ENCODE results near the gene C15orf62.

Gene C15orf62, protein sequence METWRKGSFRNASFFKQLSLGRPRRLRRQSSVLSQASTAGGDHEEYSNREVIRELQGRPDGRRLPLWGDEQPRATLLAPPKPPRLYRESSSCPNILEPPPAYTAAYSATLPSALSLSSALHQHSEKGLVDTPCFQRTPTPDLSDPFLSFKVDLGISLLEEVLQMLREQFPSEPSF

GRCh38 chr15:40769274-40770146, at the start of gene C15orf62:
TSS of gene C15orf62 (plus strand) at chr15:40769980. CDS start at chr15:40770496, 516 bp downstream.
- peak; percentile 96 for DNase-seq (ENCODE audit: low spot score)

DNA sequence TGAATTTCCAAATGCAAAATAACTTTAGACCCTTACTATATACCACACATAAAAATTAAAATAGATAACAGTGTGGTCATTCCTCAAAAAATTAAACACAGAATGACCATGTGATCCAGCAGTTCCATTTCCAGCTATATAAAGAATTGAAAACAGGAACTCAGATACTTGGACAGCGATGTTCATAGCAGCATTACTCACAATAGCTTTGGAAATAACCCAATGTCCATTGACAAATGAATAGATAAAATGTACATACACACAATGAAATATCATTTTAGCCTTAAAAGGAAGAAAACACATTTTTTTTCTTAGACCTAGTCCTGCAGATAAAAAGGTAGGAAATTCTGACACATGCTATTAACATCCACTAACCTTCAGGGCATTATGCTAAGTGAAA, 48.1 kb upstream of the C15orf62 start:
- DNase-seq (ENCODE audit: low spot score): no peak

- no peak for DNase-seq (ENCODE audit: low spot score)
Observed at GRCh38 chr15:40722354-40722753, 47.4 kb upstream of the C15orf62 start.

- no peak for DNase-seq (ENCODE audit: low spot score)
Observed at GRCh38 chr15:40722934-40723333, 46.8 kb upstream of the C15orf62 start.

DNA sequence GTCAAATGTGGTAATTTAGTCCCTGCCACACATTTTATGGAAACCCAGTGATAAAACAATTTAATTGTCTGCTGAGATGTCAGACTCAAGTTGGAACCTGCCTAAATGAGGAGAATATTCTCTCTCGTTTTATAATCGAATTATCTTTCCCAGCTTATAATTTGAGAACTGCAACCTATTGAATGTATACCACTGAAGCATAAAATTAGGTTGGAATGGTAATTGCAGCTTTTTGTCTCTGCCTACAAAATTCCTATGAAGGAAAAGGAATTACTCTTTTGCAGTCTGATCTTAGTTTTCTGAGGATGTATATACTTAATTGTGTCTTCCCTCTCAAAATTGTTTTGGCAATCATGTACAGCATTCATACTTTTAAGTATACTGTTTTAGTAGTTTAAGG, 45.9 kb upstream of the C15orf62 start:
- no peak for DNase-seq (ENCODE audit: low spot score)

DNA sequence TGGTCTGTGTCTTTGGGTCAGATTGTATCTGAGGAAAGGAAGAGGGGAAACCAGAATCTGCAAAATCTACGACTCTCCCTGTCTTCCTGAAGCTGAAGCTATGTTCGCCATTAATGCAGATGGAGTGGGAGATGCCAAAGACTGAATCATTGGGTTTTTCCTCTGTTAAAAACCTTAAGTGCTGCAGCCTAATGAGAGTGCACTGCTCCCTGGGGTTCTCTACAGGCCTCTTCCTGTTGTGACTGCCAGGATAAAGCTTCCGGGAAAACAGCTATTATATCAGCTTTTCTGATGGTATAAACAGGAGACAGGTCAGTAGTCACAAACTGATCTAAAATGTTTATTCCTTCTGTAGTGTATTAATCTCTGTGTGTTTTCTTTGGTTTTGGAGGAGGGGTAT, 38.7 kb upstream of the C15orf62 start:
- DNase-seq (ENCODE audit: low spot score): no peak

GRCh38 chr15:40736575-40736974, 33.2 kb upstream of the C15orf62 start:
- DNase-seq (ENCODE audit: low spot score): no peak

DNA sequence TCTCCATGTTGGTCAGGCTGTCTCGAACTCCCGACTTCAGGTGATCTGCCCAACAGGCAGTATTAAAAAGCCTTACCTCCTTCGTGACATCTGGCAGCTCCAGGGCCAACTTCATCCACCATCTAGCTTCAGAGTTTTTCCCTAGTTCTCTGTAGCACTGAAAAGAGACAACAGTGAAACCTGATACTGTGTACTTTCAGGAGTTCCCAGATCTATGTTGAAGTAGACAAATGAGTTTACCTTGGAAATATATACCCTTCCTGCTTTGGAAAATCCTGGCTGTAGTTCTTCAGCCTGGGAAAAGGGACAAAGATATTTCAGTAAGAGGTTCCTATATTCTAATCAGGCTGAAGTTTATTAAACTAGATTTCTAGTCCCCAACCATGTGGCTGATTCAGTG, 32.7 kb upstream of the C15orf62 start:
- no peak for DNase-seq (ENCODE audit: low spot score)

DNA sequence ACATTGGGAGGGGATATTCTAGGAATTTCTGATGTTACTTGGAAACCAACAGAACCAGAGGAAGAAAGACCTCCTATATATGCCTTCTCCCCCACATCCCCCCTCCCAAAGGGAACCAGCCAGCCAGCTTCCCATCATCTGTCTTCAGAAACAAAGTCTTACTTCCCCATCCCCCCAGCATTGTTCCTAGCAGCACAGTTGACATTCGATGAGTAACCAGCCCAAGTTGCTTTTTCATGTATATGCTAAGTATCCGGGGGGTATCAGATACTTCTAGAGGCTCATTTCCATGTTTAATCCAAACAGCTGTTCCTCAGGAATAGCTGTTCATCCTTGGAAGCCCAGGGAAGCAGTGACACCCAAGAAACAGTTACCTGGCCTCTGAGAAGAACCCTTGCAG, 30.7 kb upstream of the C15orf62 start:
- DNase-seq (ENCODE audit: low spot score): no peak

DNA sequence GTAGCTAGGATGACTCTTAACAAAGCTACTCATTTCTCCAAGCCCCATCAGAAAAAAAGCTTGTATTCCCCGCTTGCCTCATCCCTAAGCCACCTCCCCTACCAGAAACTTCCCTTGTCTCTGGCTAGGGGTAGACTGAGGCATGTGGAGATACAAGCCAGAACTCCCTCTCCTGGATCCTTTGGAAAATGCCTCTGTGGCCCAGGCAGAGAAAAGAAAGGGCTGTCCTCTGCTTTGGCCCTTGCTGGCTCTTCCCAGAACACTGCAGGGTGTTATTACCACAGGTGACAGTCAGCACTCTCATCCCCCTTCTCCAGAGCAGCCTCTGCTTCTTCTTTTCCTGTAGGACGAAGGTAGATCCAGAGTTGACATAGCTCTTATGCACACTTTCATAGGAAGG, 29.9 kb upstream of the C15orf62 start:
- DNase-seq (ENCODE audit: low spot score): no peak

DNA sequence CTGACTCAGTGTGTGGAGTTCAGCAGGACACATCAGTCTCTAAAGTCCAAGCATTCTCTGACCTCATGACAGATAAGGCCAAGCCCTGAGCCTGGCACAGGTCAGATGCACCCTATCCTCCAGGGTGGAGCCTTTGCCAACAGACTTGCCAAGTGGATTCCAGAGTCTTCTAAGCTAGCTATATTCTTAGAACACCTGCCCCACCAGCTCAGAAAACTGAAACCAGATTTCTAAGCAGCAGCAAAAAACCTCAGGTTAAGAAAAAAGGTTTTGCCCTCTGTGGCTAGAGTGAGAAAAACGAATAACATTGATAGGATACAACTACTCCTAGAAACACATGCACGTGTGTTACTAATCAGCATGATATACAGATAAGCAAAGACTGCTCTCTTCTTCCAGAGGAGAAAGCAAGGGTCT, 26.3 kb upstream of the C15orf62 start:
- no peak for DNase-seq (ENCODE audit: low spot score)

DNA sequence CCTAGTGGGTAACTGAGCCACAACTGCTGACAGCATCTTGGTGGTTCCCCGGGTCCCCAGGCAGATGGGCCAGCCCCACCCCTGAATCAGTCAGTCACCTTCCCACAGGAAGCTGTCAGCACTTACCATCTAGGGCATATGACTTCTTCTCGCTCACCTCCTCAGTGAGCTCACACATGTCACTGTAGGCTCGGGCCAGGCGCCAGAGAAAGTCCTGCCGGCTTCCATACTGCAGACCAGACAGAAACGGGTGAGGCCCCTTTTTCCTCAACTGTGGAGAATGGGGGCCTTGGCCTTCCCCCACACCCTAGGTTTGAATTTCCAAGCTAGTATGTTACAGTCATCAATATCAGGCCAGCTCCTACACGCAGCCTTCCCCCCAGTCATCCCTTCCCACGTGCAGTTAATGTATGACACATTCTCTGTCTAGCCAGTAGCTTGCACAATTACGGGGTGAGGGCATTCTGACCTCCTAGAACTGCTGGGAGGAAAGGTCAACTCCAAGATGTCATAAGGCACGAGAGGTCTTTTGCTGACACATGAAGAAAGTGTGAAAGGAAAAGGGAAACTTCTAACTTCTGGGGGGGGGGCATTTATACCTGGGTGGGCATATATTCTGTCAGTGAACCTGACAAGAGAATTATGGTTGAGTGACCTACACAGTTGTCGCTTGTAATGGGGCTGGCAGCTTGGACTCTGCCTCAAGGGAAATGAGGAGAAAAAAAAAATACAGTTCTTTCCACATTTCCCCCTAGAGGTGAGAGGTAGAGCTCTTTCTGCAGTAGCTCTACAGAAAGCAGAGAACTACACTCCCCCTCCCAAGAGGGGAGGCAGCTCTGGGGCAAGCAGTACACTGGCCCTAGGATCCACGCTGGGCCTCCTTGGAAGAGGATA, 25.6 kb upstream of the C15orf62 start:
- DNase-seq (ENCODE audit: low spot score): no peak

DNA sequence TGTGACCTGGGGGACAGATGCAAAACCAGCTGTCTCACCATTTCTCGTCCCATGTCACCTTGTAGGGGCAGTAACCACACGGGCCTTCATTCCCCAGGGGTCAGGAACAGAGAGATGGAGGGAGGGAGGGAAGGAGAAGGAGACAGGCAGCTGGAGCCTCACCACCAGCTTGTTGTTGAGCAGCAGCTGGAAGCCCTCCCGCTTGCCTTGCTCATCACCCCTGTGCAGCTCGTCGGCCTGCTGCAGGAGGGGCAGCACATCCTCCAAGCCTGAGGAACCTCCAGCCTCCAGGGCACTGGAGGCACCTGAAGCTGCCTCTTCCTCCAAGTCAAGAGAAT, 25.0 kb upstream of the C15orf62 start:
- DNase-seq (ENCODE audit: low spot score): no peak

- no peak for DNase-seq (ENCODE audit: low spot score)
Observed at GRCh38 chr15:40746916-40747418, 22.8 kb upstream of the C15orf62 start.

GRCh38 chr15:40747685-40748631, 21.8 kb upstream of the C15orf62 start:
- DNase-seq (ENCODE audit: low spot score): no peak

GRCh38 chr15:40749151-40749630, 20.6 kb upstream of the C15orf62 start:
- no peak for DNase-seq (ENCODE audit: low spot score)

DNA sequence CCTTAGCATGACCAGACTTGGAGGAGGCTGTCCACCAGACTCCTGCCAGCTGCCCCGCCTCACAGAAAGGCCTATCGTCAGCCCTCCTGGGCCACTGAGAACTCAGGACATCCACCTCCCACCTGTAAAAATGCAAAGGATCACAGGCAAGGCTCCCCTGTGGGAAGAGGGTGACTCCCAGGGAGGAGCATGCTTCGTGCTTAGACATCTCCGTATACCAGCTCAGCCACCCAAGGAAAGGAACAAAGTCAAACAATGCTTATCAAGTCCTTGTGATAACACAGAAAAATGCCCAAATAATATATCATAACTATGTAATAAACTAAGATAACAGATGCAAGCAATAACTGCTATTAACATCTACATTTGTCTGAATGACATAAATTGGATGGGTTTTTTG, 18.9 kb upstream of the C15orf62 start:
- DNase-seq (ENCODE audit: low spot score): no peak

DNA sequence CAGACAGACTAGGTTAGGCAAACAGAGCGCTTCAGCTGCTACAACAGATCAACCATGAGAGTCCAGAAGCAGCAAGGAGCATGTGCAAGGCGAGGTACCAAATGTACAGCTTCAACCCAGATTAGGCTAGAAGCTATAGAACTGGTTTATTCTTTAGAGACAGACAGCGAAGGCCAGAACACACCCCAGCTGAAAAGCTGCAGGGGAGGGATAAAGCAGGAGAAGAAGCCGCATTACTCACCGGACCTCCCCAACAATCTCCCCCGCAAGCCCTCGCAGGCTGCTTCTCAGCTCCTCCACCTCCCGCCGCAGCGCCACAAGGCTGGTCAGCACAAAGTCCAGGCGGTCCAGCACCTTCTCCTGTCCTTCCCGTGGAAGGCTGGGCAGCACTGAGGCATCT, 18.0 kb upstream of the C15orf62 start:
- no peak for DNase-seq (ENCODE audit: low spot score)

GRCh38 chr15:40754574-40754882, 15.3 kb upstream of the C15orf62 start:
- no peak for DNase-seq (ENCODE audit: low spot score)

GRCh38 chr15:40754883-40755811, 14.6 kb upstream of the C15orf62 start, which contains the start of gene RMDN3:
TSS of gene RMDN3 (minus strand) at chr15:40755254. CDS start at chr15:40754783, 471 bp downstream.
- DNase-seq (ENCODE audit: low spot score): peak; percentile 97
